Gastroesophageal sphincter (tissue), 3 donors: ENCODE results near the gene PALMD.

Experiments
- EP300 ChIP-seq: sonication (generic); formaldehyde crosslinking; IDR thresholded peaks from one replicate; pipeline ENCODE4 v1.6.1; 2017; ENCODE audit warnings: antibody characterized with exemption, mild to moderate bottlenecking
- POLR2A ChIP-seq, 2 donors: fragments of 450-650 bp; IDR thresholded peaks; one replicate each; pipeline ENCODE4 v1.6.1; 2017; ENCODE audit warnings: antibody characterized with exemption in 2 of 2, mild to moderate bottlenecking in 2 of 2, moderate library complexity in 1 of 2
- TF ChIP-seq, protein P1 (sequence below), 4 experiments: fragments of 200-600 bp in 2 of 4; fragments of 450-650 bp in 2 of 4; sonication (generic) in 1 of 4; IDR thresholded peaks; one replicate each; pipeline ENCODE4 v1.5.1; 2017 to 2019; ENCODE audit warnings: antibody characterized with exemption in 4 of 4, mild to moderate bottlenecking in 2 of 4, moderate library complexity in 2 of 4

DNA sequence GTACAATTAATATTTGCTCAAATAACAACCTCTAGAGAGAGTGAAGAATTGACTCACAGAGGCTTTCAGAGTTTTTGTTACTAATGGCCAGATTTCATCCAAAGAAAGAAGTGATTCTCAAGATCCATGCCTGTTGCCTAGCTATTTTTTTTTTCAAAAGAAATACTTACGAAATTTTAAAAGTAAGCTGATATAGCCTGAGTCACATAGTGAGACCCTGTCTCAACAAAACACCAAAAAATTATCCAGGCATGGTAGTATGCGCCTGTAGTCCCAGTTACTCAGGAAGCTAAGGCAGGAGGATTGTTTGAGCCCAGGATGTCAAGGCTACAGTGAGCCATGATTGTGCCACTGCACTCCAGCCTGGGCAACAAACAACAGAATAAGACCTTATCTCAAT, 14.6 kb downstream of the PALMD start:
- TF ChIP-seq, protein P1, sequence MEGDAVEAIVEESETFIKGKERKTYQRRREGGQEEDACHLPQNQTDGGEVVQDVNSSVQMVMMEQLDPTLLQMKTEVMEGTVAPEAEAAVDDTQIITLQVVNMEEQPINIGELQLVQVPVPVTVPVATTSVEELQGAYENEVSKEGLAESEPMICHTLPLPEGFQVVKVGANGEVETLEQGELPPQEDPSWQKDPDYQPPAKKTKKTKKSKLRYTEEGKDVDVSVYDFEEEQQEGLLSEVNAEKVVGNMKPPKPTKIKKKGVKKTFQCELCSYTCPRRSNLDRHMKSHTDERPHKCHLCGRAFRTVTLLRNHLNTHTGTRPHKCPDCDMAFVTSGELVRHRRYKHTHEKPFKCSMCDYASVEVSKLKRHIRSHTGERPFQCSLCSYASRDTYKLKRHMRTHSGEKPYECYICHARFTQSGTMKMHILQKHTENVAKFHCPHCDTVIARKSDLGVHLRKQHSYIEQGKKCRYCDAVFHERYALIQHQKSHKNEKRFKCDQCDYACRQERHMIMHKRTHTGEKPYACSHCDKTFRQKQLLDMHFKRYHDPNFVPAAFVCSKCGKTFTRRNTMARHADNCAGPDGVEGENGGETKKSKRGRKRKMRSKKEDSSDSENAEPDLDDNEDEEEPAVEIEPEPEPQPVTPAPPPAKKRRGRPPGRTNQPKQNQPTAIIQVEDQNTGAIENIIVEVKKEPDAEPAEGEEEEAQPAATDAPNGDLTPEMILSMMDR (IDR thresholded peaks at IDR 0.05) = no peak
- no peak for TF ChIP-seq POLR2A (IDR thresholded peaks at IDR 0.05)
- no peak for TF ChIP-seq EP300
